ENCODE results near the gene GRIA4.

GRIA4 gene

DNA sequence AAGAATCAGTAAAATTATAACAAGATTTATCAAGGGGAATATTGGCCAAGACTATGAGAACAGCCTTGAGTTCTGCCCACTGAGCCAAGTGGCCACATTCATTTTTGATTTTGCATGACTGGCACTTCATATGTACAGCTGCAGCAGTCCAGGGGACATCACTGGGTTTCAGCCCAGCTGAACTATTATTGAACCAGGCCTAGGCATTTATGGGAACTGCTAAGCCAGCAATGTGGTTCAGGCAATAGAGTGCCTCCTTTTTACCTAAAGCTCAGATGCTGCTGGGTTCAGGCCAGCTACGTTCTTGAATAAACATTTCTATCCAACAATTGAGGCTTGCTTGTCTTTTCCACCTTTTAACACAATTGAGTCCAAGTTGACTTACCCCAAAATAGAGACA lies 215.3 kb downstream of the GRIA4 start:
- no peak overlapping the region for H3K9ac ChIP-seq (ENCODE audit: low read depth, low read length, poor library complexity, severe bottlenecking)
- no peak for TF ChIP-seq EZH2phosphoT487 (IDR thresholded peaks at IDR 0.05; ENCODE audit: borderline replicate concordance)
- TF ChIP-seq, protein P1, sequence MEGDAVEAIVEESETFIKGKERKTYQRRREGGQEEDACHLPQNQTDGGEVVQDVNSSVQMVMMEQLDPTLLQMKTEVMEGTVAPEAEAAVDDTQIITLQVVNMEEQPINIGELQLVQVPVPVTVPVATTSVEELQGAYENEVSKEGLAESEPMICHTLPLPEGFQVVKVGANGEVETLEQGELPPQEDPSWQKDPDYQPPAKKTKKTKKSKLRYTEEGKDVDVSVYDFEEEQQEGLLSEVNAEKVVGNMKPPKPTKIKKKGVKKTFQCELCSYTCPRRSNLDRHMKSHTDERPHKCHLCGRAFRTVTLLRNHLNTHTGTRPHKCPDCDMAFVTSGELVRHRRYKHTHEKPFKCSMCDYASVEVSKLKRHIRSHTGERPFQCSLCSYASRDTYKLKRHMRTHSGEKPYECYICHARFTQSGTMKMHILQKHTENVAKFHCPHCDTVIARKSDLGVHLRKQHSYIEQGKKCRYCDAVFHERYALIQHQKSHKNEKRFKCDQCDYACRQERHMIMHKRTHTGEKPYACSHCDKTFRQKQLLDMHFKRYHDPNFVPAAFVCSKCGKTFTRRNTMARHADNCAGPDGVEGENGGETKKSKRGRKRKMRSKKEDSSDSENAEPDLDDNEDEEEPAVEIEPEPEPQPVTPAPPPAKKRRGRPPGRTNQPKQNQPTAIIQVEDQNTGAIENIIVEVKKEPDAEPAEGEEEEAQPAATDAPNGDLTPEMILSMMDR (conservative IDR thresholded peaks at IDR 0.05; ENCODE audit: low read length): no peak
- no peak overlapping the region for H3K4me2 ChIP-seq (ENCODE audit: low read depth, low read length, poor library complexity, severe bottlenecking)
- no peaks in the 10 kb centered on the region for H3K79me2 ChIP-seq (ENCODE audit: insufficient read depth, low read length)
- H3K9me2 ChIP-seq (replicated peaks; ENCODE audit: low read depth, low read length): no peaks in the 10 kb centered on the region
- no peak overlapping the region for H3K4me3 ChIP-seq (ENCODE audit: low read length, poor library complexity, severe bottlenecking)
- no peak overlapping the region for H2AFZ ChIP-seq (ENCODE audit: low read length)
- no peaks in the 10 kb centered on the region for H3K9me3 ChIP-seq (ENCODE audit: insufficient read depth, low read depth, low read length)
- H3K27me3 ChIP-seq (ENCODE audit: insufficient read depth, low read length, poor library complexity, severe bottlenecking): no peaks in the 10 kb centered on the region
- H3K4me1 ChIP-seq (ENCODE audit: insufficient read depth, low read length, poor library complexity, severe bottlenecking): no peaks in the 10 kb centered on the region
- H4K20me1 ChIP-seq (ENCODE audit: insufficient read depth, low read length, poor library complexity, severe bottlenecking): no peaks in the 10 kb centered on the region
- H3F3A ChIP-seq (ENCODE audit: low read depth): no peaks in the 10 kb centered on the region
- no peaks in the 10 kb centered on the region for H3K36me3 ChIP-seq (ENCODE audit: insufficient read depth, low read length)

DNA sequence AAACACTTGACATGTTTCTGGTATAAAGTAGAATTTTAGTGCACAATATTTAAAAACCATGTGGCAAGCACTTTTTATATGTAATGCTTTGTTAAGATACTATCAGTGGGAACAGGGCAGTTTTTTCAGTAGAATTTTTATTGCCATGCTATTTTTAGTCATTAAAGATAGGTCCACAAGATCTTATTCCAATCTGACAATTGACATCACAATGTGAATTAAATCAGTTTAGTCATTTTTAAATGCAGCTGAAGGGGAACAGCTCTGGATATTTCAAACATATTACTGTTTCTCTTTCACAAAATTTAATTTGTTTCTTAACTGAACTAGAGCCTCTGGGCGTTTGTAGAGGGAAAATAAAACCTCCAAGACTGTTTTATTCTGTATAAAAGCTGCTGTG lies 218.0 kb downstream of the GRIA4 start:
- Histone ChIP-seq H3K36me3 (ENCODE audit: insufficient read depth, low read length) (no peaks in the 10 kb centered on the region), H2AFZ (ENCODE audit: low read length) (no peak overlapping the region), H3K9me3 (ENCODE audit: insufficient read depth, low read depth, low read length) (no peaks in the 10 kb centered on the region), H3K79me2 (ENCODE audit: insufficient read depth, low read length) (no peaks in the 10 kb centered on the region), H3K4me1 (ENCODE audit: insufficient read depth, low read length, poor library complexity, severe bottlenecking) (no peaks in the 10 kb centered on the region), H3K9me2 (replicated peaks; ENCODE audit: low read depth, low read length) (no peaks in the 10 kb centered on the region), H4K20me1 (ENCODE audit: insufficient read depth, low read length, poor library complexity, severe bottlenecking) (no peaks in the 10 kb centered on the region), H3F3A (ENCODE audit: low read depth) (no peaks in the 10 kb centered on the region), H3K27me3 (ENCODE audit: insufficient read depth, low read length, poor library complexity, severe bottlenecking) (no peaks in the 10 kb centered on the region), H3K4me2 (ENCODE audit: low read depth, low read length, poor library complexity, severe bottlenecking) (no peak overlapping the region), H3K4me3 (ENCODE audit: low read length, poor library complexity, severe bottlenecking) (no peak overlapping the region), H3K9ac (ENCODE audit: low read depth, low read length, poor library complexity, severe bottlenecking) (no peak overlapping the region)
- TF ChIP-seq, protein P1 (conservative IDR thresholded peaks at IDR 0.05; ENCODE audit: low read length): no peak
- TF ChIP-seq EZH2phosphoT487 (IDR thresholded peaks at IDR 0.05; ENCODE audit: borderline replicate concordance): no peak

DNA sequence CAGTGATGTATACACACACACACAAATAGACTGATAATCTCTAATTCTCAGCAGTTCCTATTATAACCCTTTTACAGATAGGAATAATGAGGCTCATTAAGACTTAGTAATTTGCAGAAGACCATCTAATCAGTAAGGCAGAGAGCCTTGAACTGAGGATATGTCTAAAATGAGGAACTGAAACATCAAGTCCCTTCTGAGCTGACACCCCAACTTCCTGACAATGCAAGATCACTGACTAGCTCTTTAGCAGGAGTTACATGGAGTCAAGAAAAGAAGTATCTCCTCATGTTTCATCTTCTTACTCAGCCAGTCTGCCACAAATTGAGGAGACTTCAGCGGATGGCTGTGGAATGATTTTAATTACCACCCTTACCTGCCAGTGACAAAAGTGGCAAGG lies 219.2 kb downstream of the GRIA4 start:
- Histone ChIP-seq H3K4me1 (ENCODE audit: insufficient read depth, low read length, poor library complexity, severe bottlenecking) (no peaks in the 10 kb centered on the region), H3F3A (ENCODE audit: low read depth) (no peaks in the 10 kb centered on the region), H3K9me2 (replicated peaks; ENCODE audit: low read depth, low read length) (no peaks in the 10 kb centered on the region), H3K36me3 (ENCODE audit: insufficient read depth, low read length) (no peaks in the 10 kb centered on the region), H4K20me1 (ENCODE audit: insufficient read depth, low read length, poor library complexity, severe bottlenecking) (no peaks in the 10 kb centered on the region), H3K4me3 (ENCODE audit: low read length, poor library complexity, severe bottlenecking) (no peak overlapping the region), H3K79me2 (ENCODE audit: insufficient read depth, low read length) (no peaks in the 10 kb centered on the region), H3K4me2 (ENCODE audit: low read depth, low read length, poor library complexity, severe bottlenecking) (no peak overlapping the region), H3K9me3 (ENCODE audit: insufficient read depth, low read depth, low read length) (no peaks in the 10 kb centered on the region), H2AFZ (ENCODE audit: low read length) (no peak overlapping the region), H3K9ac (ENCODE audit: low read depth, low read length, poor library complexity, severe bottlenecking) (no peak overlapping the region), H3K27me3 (ENCODE audit: insufficient read depth, low read length, poor library complexity, severe bottlenecking) (no peaks in the 10 kb centered on the region)
- TF ChIP-seq EZH2phosphoT487 (IDR thresholded peaks at IDR 0.05; ENCODE audit: borderline replicate concordance): no peak
- TF ChIP-seq, protein P1 (conservative IDR thresholded peaks at IDR 0.05; ENCODE audit: low read length): no peak

All from Loucy (cell line).